Germinal center (tissue), 1 donor: Measurements from ENCODE around the gene CFAP65.

Source experiments
- DNase-seq: peaks from one replicate; pipeline ENCODE4 v3.0.0; 2012; ENCODE audit warnings: mixed read lengths, low spot score

The CFAP65 gene

GRCh38 chr2:218990052-218990451 lies 51.3 kb downstream of the CFAP65 start:
- no peak for DNase-seq

GRCh38 chr2:218988650-218989049 lies 52.7 kb downstream of the CFAP65 start:
- no peak for DNase-seq

GRCh38 chr2:218988164-218988563 lies 53.2 kb downstream of the CFAP65 start:
- DNase-seq: no peak

- no peak for DNase-seq
Observed at GRCh38 chr2:218986148-218986761, 55.1 kb downstream of the CFAP65 start.

GRCh38 chr2:218985325-218986091 lies 55.8 kb downstream of the CFAP65 start:
- DNase-seq: no peak

- no peak for DNase-seq
Observed at GRCh38 chr2:218985021-218985324, 56.3 kb downstream of the CFAP65 start, which contains the start of gene FEV. Gene FEV, minus strand, starts transcription at chr2:218985184. Its CDS starts 109 bp downstream, at chr2:218985075.

- DNase-seq: no peak
Observed at GRCh38 chr2:218984239-218985020, 56.9 kb downstream of the CFAP65 start.

GRCh38 chr2:218983934-218984238 lies 57.4 kb downstream of the CFAP65 start:
- DNase-seq: no peak

GRCh38 chr2:218983263-218983933 lies 57.9 kb downstream of the CFAP65 start:
- no peak for DNase-seq

- no peak for DNase-seq
Observed at GRCh38 chr2:218982586-218983262, 58.6 kb downstream of the CFAP65 start.

GRCh38 chr2:218981881-218982585 lies 59.3 kb downstream of the CFAP65 start:
- DNase-seq: no peak

GRCh38 chr2:218981390-218981880 lies 59.9 kb downstream of the CFAP65 start:
- DNase-seq: no peak

GRCh38 chr2:218980735-218981389 lies 60.5 kb downstream of the CFAP65 start:
- no peak for DNase-seq

GRCh38 chr2:218979846-218980734 lies 61.2 kb downstream of the CFAP65 start:
- DNase-seq: peak; percentile 85

- DNase-seq: no peak
Observed at GRCh38 chr2:218975060-218975777, 66.1 kb downstream of the CFAP65 start.

- DNase-seq: no peak
Observed at GRCh38 chr2:218970894-218971293, 70.4 kb downstream of the CFAP65 start.

- DNase-seq: no peak
Observed at GRCh38 chr2:218964041-218964771, 77.1 kb downstream of the CFAP65 start.

GRCh38 chr2:218963601-218964000 lies 77.7 kb downstream of the CFAP65 start:
- no peak for DNase-seq
